ENCODE results near the gene CPXM2.
A peak's percentile ranks its signal among the peaks of the same experiment; 100 is the strongest.

CPXM2 gene

GRCh38 chr10:123891144-123892071 is at the start of gene CPXM2:
Gene CPXM2 (minus strand): TSS chr10:123891807. CDS start chr10:123891659, 148 bp downstream.
- no peak for DNase-seq
- in situ Hi-C loops (cut with HindIII; ENCODE audit: low pct_ligation_motif_present, low pct_unique_long_range_greater_than_20kb, low sequenced_read_pairs), result no loop called here

- in situ Hi-C loops (cut with HindIII; ENCODE audit: low pct_ligation_motif_present, low pct_unique_long_range_greater_than_20kb, low sequenced_read_pairs), result no loop called here
- no peak for DNase-seq
Measured at GRCh38 chr10:123939591-123939990, 48.0 kb upstream of the CPXM2 start.

DNA sequence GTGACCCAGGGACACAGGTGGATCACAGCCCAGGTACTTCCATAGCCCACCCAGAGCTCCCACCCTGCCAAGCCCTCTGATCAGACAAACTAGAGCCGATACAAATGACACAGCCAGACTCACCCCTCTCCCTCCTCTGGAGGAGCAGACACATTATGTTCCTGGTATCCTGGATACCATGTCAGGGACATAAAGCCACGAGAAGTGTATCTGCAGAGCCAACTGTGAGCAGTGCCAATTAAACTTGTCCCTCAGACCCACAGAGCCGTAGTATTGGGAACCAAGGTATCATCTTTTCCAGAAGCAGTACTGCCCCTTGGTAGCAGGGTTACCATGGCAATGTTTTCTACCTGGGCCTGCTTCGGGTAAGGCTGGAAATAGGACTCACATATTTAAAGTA is 47.3 kb upstream of the CPXM2 start:
- no peak for DNase-seq
- in situ Hi-C loops (cut with HindIII; ENCODE audit: low pct_ligation_motif_present, low pct_unique_long_range_greater_than_20kb, low sequenced_read_pairs), result no loop called here

GRCh38 chr10:123936426-123936825 is 44.8 kb upstream of the CPXM2 start:
- DNase-seq, result no peak
- in situ Hi-C loops (cut with HindIII; ENCODE audit: low pct_ligation_motif_present, low pct_unique_long_range_greater_than_20kb, low sequenced_read_pairs), result no loop called here

GRCh38 chr10:123935680-123936079 is 44.1 kb upstream of the CPXM2 start:
- in situ Hi-C loops (cut with HindIII; ENCODE audit: low pct_ligation_motif_present, low pct_unique_long_range_greater_than_20kb, low sequenced_read_pairs), result no loop called here
- no peak for DNase-seq

DNA sequence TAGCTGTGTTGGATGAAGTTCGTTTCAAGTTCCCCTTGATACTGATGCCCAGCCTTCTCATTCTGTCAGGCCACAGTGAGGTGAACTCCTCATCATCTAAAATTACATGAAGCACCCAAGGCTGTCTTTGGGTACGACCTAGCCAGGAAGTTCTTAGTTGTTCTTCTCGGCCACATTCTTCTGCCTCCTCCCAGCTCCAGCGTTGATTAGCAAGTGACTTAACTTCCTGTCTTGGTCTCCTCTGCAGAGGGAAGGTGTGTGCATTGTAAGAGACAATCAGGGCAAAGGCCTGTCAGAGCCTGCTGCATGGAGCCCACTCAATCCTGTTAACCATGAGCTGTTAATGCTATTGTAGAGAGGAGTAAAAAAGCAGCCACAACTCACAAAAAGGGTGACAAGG is 43.2 kb upstream of the CPXM2 start:
- in situ Hi-C loops (cut with HindIII; ENCODE audit: low pct_ligation_motif_present, low pct_unique_long_range_greater_than_20kb, low sequenced_read_pairs), result no loop called here
- no peak for DNase-seq

GRCh38 chr10:123930340-123931001 is 38.9 kb upstream of the CPXM2 start:
- no peak for DNase-seq
- in situ Hi-C loops (cut with HindIII; ENCODE audit: low pct_ligation_motif_present, low pct_unique_long_range_greater_than_20kb, low sequenced_read_pairs), result no loop called here

DNA sequence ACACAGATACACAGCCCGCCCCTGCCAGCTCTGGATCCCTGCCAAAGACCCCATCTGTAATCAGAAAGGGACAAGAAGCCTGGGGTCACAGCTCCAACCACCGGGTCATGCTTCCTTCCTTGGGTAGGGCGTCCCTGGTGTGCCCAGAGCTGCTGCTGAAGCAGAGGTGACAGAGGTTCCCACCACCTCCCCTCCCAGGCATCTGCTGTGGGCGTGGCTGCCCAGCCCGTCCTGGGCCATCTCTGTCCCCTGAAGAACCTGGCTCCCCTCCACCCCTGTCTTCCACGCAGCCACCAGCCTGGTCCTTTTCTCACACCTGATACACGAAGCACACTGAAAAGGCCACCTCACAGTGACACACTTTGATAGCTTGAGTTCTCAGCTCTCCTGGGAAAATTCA is 38.2 kb upstream of the CPXM2 start:
- in situ Hi-C loops (cut with HindIII; ENCODE audit: low pct_ligation_motif_present, low pct_unique_long_range_greater_than_20kb, low sequenced_read_pairs), result no loop called here
- DNase-seq, result no peak

- no peak for DNase-seq
- in situ Hi-C loops (cut with HindIII; ENCODE audit: low pct_ligation_motif_present, low pct_unique_long_range_greater_than_20kb, low sequenced_read_pairs), result no loop called here
Measured at GRCh38 chr10:123928427-123928826, 36.8 kb upstream of the CPXM2 start.

DNA sequence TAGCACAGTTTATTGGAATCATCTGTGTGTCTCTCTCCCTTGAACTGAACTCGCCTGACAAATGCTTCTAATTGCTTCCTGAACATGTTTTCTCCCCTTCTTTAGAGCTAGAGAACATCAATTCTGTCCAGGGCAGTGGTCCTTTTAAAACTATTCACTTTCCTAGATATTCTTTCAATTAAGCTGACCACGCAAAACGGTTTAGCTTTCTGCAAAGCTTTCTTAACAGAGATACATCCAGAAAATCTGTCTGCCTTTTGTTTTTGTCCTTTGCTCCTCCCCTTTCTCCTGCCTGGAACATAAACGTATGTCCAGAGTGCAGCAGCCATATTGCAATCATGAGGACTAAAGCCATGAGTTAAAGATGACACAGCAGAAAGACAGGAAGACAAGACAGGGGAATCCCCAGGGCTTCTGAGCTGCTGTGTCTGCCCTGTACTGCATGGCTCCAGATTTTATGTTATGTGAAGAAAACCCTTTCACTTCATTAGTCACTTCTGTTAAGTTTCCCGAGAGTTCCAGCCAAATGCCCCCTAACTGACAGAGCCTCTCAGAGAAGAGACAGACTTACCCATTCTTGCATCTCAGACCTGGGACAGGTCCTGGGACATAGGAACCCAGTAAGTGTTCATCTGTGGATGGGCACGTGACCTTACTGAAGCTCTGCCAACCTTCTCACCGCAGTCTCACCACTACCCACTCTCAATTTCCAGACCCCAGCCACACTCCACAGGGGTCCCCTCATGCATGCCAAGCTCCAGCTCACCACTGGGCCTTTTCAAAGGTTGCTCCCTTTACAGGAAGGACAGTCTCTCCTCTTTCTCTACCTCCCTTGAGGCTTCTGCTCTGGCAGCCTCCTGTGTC is 35.0 kb upstream of the CPXM2 start:
- in situ Hi-C loops (cut with HindIII; ENCODE audit: low pct_ligation_motif_present, low pct_unique_long_range_greater_than_20kb, low sequenced_read_pairs), result no loop called here

GRCh38 chr10:123922126-123922525 is 30.5 kb upstream of the CPXM2 start:
- DNase-seq, result no peak
- in situ Hi-C loops (cut with HindIII; ENCODE audit: low pct_ligation_motif_present, low pct_unique_long_range_greater_than_20kb, low sequenced_read_pairs), result no loop called here

More for the DNA sequence above, 35.0 kb upstream of the CPXM2 start:
- peak; percentile 4 for DNase-seq

DNA sequence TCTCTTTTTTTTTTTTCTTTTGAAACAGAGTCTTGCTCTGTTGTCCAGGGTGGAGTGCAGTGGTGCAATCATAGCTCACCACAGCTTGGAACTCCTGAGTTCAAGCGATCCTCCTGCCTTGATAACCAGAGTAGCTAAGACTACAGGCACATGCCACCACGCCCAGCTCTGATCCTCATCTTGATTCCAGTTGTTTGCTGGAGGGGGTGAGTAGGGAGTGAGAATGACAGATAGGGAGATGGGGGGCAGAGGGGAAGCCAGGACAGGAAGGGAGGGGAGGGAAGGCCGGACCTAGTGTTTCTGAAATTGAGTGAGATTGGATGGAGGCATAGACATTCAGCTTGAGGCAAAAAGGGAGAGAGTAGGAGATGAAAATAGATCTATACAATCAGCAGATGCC is 25.2 kb upstream of the CPXM2 start:
- in situ Hi-C loops (cut with HindIII; ENCODE audit: low pct_ligation_motif_present, low pct_unique_long_range_greater_than_20kb, low sequenced_read_pairs), result no loop called here

DNA sequence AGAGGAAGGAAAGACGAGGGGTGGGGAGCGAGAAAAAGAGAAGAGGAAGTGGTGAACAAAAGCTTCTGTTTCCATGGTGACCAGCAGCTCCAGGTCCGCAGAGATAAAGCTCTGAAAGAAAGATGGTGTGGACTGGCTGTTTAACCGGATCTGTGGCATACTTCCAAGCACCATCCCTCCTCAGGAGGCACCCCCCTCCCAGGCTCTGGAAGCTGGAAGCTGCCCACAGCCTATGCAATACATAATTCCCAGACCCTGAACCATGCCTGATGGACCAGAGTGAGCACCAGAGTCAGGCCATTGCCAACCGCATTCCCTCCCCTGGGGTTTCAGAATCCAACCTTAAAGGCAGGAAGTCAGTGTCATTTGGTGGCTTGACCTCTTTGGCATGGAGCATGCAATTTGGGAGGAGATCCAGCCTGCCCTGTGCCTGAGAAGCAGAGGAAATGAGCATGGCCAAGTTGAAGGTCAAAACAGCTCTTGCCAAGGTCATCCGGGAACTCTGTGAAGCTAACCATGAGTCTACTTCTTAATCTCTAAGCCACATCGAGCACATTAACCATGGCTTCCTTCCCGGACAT is 22.2 kb upstream of the CPXM2 start:
- DNase-seq, result no peak
- in situ Hi-C loops (cut with HindIII; ENCODE audit: low pct_ligation_motif_present, low pct_unique_long_range_greater_than_20kb, low sequenced_read_pairs), result no loop called here

More for the DNA sequence above, 25.2 kb upstream of the CPXM2 start:
- no peak for DNase-seq

DNA sequence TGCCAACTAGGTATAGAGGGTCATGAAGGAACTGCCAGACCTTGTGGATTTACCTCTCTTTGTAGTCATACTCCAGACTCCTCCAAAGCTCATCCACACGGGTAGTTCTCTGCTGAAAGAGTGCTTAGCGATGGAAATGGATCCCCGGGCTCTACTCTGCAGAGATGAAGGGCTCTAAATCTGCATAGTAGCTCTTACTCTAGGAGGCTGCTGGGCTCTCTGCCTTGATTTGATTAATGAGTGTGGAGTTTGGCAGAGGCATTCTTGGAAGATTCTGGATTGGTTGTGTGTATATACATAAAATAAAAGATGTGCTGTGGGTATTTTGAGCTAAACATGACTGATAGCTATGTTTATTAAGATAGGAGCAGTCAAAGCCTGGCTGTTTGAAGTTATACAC is 21.3 kb upstream of the CPXM2 start:
- no peak for DNase-seq
- in situ Hi-C loops (cut with HindIII; ENCODE audit: low pct_ligation_motif_present, low pct_unique_long_range_greater_than_20kb, low sequenced_read_pairs), result no loop called here

DNA sequence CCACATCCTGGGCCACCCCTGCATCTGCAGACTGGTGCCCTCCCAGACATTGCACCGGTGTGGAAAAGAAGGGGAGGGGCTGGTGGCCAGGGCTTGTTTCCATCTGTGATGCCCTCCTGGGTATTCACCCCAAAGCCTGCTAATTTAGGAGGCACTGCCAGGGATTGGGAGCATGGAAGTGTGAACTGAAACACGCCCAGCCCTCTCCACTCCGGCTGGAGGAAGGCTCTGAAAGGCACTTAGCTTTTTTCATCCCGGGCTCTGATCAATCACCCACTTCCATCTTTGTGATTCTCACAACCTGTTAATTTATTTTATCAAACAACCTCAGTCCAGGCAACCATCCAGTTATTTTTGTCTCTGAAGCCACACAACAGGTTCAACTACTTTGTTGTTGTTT is 20.9 kb upstream of the CPXM2 start:
- in situ Hi-C loops (cut with HindIII; ENCODE audit: low pct_ligation_motif_present, low pct_unique_long_range_greater_than_20kb, low sequenced_read_pairs), result no loop called here
- no peak for DNase-seq

DNA sequence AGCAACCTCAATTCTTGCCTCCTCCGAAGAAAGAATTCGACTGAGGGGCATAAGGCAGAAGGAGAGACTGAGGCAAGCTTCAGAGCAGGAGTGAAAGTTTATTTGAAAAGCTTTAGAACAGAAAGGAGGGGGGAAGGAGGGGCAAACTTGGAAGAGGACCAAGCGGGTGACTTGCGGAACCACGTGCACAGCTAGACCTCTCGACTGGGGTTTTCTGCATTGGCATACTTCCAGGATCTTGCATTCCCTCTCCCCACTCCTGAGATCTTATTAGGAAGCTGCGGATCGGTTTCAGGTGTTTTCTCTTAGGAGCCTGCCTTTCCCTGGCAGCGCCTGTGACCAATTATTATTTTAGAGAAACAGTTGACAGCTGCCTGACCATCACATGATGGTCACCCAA is 20.3 kb upstream of the CPXM2 start:
- DNase-seq, result no peak
- in situ Hi-C loops (cut with HindIII; ENCODE audit: low pct_ligation_motif_present, low pct_unique_long_range_greater_than_20kb, low sequenced_read_pairs), result no loop called here

DNA sequence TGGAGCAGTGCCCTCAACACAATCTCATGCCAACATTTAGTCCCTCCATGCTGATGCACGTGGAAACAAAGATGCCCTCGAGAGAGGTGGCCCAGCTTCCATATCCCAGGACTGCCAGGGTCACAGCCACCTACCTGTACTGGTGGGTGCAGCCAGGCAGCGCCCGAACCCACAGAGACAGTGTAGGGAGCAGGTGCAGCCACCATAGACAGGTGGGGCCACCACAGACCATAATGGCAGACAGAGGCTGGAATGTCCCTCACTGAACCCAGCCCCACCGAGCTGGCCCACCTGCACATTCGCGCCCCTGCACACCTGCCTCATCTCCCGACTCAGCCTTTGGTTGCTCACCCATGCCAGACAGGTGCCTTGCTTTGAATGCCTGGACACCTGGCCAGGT is 18.3 kb upstream of the CPXM2 start:
- in situ Hi-C loops (cut with HindIII; ENCODE audit: low pct_ligation_motif_present, low pct_unique_long_range_greater_than_20kb, low sequenced_read_pairs), result no loop called here

DNA sequence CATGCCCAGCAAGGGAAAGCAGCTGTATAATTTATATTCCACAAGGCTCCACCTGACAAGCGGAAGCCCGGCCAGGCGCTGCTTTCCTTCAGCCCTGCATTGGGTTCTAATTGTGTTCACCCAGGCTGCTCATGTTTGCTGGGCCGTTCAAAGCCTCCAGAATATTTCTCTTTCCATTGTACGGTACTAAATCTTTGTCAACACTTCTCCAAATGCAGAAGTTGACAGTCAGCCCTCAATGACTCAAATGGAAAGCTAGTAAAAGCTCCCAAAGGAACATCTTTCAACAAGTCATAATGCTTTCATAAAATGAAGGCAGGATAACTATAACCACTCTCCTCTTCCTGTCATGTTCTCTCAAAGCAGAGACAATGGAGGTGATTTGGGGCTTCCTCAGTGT is 17.8 kb upstream of the CPXM2 start:
- in situ Hi-C loops (cut with HindIII; ENCODE audit: low pct_ligation_motif_present, low pct_unique_long_range_greater_than_20kb, low sequenced_read_pairs), result no loop called here
- DNase-seq, result no peak

More for the DNA sequence above, 18.3 kb upstream of the CPXM2 start:
- DNase-seq, result no peak

GRCh38 chr10:123908379-123908778 is 16.8 kb upstream of the CPXM2 start:
- no peak for DNase-seq
- in situ Hi-C loops (cut with HindIII; ENCODE audit: low pct_ligation_motif_present, low pct_unique_long_range_greater_than_20kb, low sequenced_read_pairs), result no loop called here
